Cardiac fibroblast (primary cell): Measurements from ENCODE around the gene ARHGEF5.
A peak's percentile ranks its signal among the peaks of the same experiment; 100 is the strongest.
"Not testable (repeated sequence)": the region's sequence is repeated elsewhere in the genome, so short reads cannot be mapped to it uniquely, and the experiment has no call there.

Source experiments
- DNase-seq, 2 donors: peaks; one replicate each; pipeline versions ENCODE4 v3.0.0 to v3.0.0-alpha.2; 2010; ENCODE audit warnings: low read depth in 2 of 2
- H3K4me3 ChIP-seq, 2 donors: replicated peaks in 1 of 2; 1 replicate in 1 of 2; 2 replicates in 1 of 2; pipeline ENCODE4 v1.5.1; 2011; ENCODE audit warnings: low read depth in 2 of 2, low read length in 2 of 2, mild to moderate bottlenecking in 2 of 2, moderate library complexity in 1 of 2
- CTCF ChIP-seq: IDR thresholded peaks from one replicate; pipeline ENCODE4 v1.5.1; 2011; ENCODE audit warnings: low read depth, mild to moderate bottlenecking, low read length, inconsistent platforms

The ARHGEF5 gene

DNA sequence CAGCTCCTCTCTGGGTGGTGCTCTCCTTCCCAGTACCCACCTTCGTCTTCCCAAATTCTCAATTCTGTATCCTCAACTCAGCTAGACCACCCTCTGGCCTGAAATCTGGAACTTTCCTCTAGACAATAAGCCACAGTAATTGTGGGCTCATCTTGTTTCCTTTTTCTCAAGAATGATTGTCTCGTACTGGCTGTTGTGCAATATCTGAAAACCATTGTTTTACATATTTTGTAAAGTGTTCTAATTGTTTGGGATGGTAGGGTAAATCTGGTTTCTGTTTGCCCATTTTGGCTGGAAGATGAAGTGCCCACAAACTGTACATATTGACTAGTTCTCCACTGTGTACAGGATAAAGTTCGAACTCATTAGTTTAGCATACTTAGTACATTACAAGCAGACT is 59.6 kb downstream of the ARHGEF5 start:
- no peak overlapping the region for H3K4me3 ChIP-seq
- peak in 1 of 2 donors; percentile 10 for DNase-seq
- TF ChIP-seq CTCF, result no peak

DNA sequence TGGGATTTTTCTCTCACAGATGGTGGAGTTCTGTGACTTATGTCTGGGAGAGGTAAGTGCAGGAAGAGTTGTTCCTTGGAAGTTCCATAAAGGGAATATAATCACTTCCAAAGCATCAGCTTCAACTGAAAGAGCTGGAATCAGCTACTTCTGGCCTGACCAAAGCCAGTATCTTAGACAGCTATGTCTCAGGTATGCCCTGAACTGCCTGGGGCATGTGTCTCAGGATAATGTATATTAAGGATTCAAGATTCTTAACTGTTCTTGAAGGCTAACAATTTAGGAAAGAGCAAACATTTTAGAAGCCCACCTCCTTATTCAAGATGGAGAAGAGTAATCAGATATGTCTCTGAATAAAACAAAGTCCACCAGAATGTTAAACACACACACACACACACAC is 60.7 kb downstream of the ARHGEF5 start:
- no peak overlapping the region for H3K4me3 ChIP-seq
- no peak for TF ChIP-seq CTCF
- no peak for DNase-seq

- H3K4me3 ChIP-seq, result no peak overlapping the region
- TF ChIP-seq CTCF, result no peak
- no peak for DNase-seq
Observed at GRCh38 chr7:144416341-144416740, 61.1 kb downstream of the ARHGEF5 start.

- DNase-seq, H3K4me3 ChIP-seq: not testable (repeated sequence)
Observed at GRCh38 chr7:144418931-144419330, 63.7 kb downstream of the ARHGEF5 start.

GRCh38 chr7:144427539-144427938 is 72.3 kb downstream of the ARHGEF5 start:
- DNase-seq, H3K4me3 ChIP-seq: not testable (repeated sequence)

DNA sequence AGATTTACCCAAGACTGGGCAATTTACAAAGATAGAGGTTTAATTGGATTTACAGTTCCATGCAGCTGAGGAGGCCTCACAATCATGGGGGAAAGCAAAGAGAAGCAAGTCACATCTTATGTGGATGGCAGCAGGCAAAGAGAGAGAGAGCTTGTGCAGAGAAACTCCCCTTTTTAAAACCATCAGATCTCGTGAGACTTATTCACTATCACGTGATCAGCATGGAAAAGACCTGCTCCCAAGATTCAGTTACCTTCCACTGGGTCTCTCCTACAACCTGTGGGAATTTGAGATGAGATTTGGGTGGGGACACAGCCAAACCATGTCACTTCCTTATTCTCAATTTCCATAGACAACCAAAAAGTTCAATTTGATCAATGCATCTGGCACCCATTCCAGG is 73.2 kb downstream of the ARHGEF5 start:
- DNase-seq, result no peak
- no peak overlapping the region for H3K4me3 ChIP-seq
- no peak for TF ChIP-seq CTCF
